Measurements from ENCODE around the gene JMJD8.

DNA sequence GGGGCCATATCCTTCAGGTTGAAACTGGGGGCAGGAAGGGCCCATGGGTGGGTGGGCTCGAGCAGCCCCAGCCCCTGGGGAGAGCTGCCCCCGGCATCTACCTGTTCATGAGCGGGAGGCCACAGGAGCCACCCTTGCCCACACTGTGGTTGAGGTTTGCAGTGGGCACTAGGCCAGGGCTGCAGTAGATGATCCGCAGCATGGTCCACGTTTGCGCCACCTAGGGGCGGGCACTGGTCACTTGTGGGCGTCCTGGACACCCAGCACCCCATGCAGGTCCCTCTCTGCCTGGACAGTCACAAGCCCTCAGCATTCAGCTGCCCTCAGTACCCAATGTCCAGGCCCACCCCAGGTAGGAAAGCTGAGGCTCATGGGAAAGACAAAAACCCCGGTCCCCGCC lies 1.8 kb upstream of the JMJD8 start:
- TF ChIP-seq, protein P1, sequence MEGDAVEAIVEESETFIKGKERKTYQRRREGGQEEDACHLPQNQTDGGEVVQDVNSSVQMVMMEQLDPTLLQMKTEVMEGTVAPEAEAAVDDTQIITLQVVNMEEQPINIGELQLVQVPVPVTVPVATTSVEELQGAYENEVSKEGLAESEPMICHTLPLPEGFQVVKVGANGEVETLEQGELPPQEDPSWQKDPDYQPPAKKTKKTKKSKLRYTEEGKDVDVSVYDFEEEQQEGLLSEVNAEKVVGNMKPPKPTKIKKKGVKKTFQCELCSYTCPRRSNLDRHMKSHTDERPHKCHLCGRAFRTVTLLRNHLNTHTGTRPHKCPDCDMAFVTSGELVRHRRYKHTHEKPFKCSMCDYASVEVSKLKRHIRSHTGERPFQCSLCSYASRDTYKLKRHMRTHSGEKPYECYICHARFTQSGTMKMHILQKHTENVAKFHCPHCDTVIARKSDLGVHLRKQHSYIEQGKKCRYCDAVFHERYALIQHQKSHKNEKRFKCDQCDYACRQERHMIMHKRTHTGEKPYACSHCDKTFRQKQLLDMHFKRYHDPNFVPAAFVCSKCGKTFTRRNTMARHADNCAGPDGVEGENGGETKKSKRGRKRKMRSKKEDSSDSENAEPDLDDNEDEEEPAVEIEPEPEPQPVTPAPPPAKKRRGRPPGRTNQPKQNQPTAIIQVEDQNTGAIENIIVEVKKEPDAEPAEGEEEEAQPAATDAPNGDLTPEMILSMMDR (IDR thresholded peaks at IDR 0.05), result peak in 1 of 6 experiments; percentile 19
- no peak for TF ChIP-seq POLR2A (IDR thresholded peaks at IDR 0.05)

Measured in thyroid gland (tissue), 4 donors.